NCI-H2196 (cell line): ENCODE data around the gene HNRNPK.

Experiments
- DNase-seq: peaks from one replicate; lab custom pipeline; 2025; ENCODE audit not compliant: unreplicated experiment; lab: John Stamatoyannopoulos, UW

The HNRNPK gene

GRCh38 chr9:83979812-83980394 is at the start of gene HNRNPK:
TSS of gene HNRNPK (minus strand) at chr9:83980215. CDS start at chr9:83978252, 1,963 bp downstream.
- peak; percentile 98 for DNase-seq

- no peak for DNase-seq
Observed at GRCh38 chr9:84027201-84027600, 47.2 kb upstream of the HNRNPK start.

GRCh38 chr9:84024041-84024575 is 44.1 kb upstream of the HNRNPK start:
- DNase-seq: no peak

- DNase-seq: no peak
Observed at GRCh38 chr9:84007662-84008061, 27.6 kb upstream of the HNRNPK start.

GRCh38 chr9:84003246-84003645 is 23.2 kb upstream of the HNRNPK start:
- DNase-seq: no peak

- DNase-seq: no peak
Observed at GRCh38 chr9:84002344-84002743, 22.3 kb upstream of the HNRNPK start.

- no peak for DNase-seq
Observed at GRCh38 chr9:84001621-84002020, 21.6 kb upstream of the HNRNPK start.

- no peak for DNase-seq
Observed at GRCh38 chr9:84000186-84000585, 20.2 kb upstream of the HNRNPK start.

- no peak for DNase-seq
Observed at GRCh38 chr9:83999141-83999918, 19.3 kb upstream of the HNRNPK start.

GRCh38 chr9:83996126-83996525 is 16.1 kb upstream of the HNRNPK start:
- no peak for DNase-seq

- no peak for DNase-seq
Observed at GRCh38 chr9:83992901-83993300, 12.9 kb upstream of the HNRNPK start.

- DNase-seq: no peak
Observed at GRCh38 chr9:83992407-83992806, 12.4 kb upstream of the HNRNPK start.

GRCh38 chr9:83991355-83991754 is 11.3 kb upstream of the HNRNPK start:
- DNase-seq: no peak

- no peak for DNase-seq
Observed at GRCh38 chr9:83988411-83988810, 8.4 kb upstream of the HNRNPK start.

GRCh38 chr9:83987402-83987791 is 7.4 kb upstream of the HNRNPK start:
- no peak for DNase-seq

- DNase-seq: peak; percentile 22
Observed at GRCh38 chr9:83986765-83987401, 6.9 kb upstream of the HNRNPK start.

- DNase-seq: no peak
Observed at GRCh38 chr9:83986195-83986594, 6.2 kb upstream of the HNRNPK start.

GRCh38 chr9:83981126-83981871 is 1.3 kb upstream of the HNRNPK start:
- peak; percentile 29 for DNase-seq

- peak; percentile 99 for DNase-seq
Observed at GRCh38 chr9:83980395-83981125, 545 bp upstream of the HNRNPK start, which contains the start of gene RMI1. TSS of gene RMI1 (plus strand) at chr9:83980805. CDS start at chr9:84000987, 20,182 bp downstream.

- peak; percentile 75 for DNase-seq
Observed at GRCh38 chr9:83978992-83979811, 813 bp downstream of the HNRNPK start.
